ENCODE results near the gene MRPS18B.
A peak's percentile ranks its signal among the peaks of the same experiment; 100 is the strongest.

- peak in 1 of 2 donors; percentile 20 for TF ChIP-seq POLR2A (IDR thresholded peaks at IDR 0.05)
- TF ChIP-seq, protein P1, sequence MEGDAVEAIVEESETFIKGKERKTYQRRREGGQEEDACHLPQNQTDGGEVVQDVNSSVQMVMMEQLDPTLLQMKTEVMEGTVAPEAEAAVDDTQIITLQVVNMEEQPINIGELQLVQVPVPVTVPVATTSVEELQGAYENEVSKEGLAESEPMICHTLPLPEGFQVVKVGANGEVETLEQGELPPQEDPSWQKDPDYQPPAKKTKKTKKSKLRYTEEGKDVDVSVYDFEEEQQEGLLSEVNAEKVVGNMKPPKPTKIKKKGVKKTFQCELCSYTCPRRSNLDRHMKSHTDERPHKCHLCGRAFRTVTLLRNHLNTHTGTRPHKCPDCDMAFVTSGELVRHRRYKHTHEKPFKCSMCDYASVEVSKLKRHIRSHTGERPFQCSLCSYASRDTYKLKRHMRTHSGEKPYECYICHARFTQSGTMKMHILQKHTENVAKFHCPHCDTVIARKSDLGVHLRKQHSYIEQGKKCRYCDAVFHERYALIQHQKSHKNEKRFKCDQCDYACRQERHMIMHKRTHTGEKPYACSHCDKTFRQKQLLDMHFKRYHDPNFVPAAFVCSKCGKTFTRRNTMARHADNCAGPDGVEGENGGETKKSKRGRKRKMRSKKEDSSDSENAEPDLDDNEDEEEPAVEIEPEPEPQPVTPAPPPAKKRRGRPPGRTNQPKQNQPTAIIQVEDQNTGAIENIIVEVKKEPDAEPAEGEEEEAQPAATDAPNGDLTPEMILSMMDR (IDR thresholded peaks at IDR 0.05) = no peak
These were observed 15.6 kb upstream of the MRPS18B start for GRCh38 chr6:30601815-30602641.
